Activated naive CD8-positive, alpha-beta T cell treated with anti-CD3 and anti-CD28 coated beads, Interleukin-2, amount 50 U/mL, for 24 hours (primary cell): ENCODE data around the gene PARVB.

Source experiments
- ATAC-seq: fragments of 150-1000 bp; cut with Tn5 transposase; one replicate; pipeline ENCODE4 v1.10.0; 2021
- DNase-seq: peaks from one replicate; pipeline ENCODE4 v3.0.0; 2021
- H3K27ac Mint-ChIP-seq: one replicate; pipeline ENCODE4 v1.8.0; 2021; ENCODE audit warnings: mild to moderate bottlenecking, mixed read lengths
- H3K27me3 Mint-ChIP-seq: one replicate; pipeline ENCODE4 v1.8.0; 2021; ENCODE audit warnings: mixed read lengths
- H3K36me3 Mint-ChIP-seq: one replicate; pipeline ENCODE4 v1.8.0; 2021; ENCODE audit warnings: low read depth, mixed read lengths
- H3K4me1 Mint-ChIP-seq: one replicate; pipeline ENCODE4 v1.8.0; 2021; ENCODE audit warnings: mixed read lengths
- H3K4me3 Mint-ChIP-seq: one replicate; pipeline ENCODE4 v1.8.0; 2021; ENCODE audit warnings: mild to moderate bottlenecking, moderate library complexity, mixed read lengths
- H3K9me3 Mint-ChIP-seq: one replicate; pipeline ENCODE4 v1.8.0; 2021; ENCODE audit warnings: mixed read lengths

The PARVB gene

DNA sequence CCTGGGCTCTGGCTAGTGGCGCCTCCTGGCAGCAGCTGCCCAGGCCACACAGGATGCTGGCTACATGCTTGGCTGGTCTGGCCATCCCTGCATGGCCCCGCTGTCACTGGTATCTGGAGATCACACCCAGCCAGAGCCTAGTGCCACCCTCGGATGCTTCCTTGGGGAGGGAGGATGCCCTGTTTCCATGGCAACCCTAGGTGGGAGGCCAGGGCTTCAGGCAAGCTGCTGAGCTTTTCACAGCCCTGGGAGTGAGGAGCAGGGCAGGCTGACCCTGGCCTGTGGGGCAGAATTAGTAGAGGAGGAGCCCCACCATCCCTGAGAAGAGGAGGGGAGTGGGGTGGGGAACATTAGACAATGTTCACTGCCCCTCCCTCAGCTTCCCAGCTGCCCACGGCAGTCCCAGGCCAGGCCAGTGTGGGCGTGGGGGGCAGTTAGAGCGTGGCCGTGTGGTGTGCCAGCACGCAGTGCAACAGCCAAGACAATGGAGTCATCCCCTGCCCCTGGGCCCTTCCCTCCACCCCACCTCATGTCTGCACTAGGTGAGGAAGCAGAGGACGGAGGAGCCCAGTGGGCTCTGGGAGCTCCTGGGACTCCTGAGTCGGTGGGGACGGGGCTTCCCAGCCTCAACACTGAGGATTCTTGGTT, 50.4 kb downstream of the PARVB start:
- H3K36me3 Mint-ChIP-seq = no peaks in the 10 kb centered on the region
- no peak overlapping the region for H3K27ac Mint-ChIP-seq
- H3K4me1 Mint-ChIP-seq = no peaks in the 10 kb centered on the region
- DNase-seq (no peak), ATAC-seq (no peak)
- no peak overlapping the region for H3K4me3 Mint-ChIP-seq
- H3K9me3 Mint-ChIP-seq = no peaks in the 10 kb centered on the region
- no peaks in the 10 kb centered on the region for H3K27me3 Mint-ChIP-seq

DNA sequence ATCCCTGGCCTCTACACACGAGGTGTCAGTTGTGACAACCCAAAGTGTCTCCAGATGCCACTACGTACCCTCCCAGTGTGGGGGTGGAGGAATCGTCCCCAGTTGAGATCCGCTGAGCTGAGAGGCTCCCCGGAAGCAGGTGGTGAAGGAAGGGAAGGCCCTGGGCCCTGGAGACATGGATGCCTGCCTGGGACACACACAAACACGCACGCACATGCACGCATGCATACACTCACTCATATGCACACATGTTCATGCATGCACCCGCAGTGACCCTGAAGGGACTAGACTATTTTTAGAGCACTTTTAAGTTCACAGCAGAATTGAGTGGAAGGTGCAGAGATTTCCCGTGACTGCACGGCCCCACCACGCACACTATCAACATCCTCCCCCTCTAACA, 50.9 kb downstream of the PARVB start:
- no peak overlapping the region for H3K27ac Mint-ChIP-seq

DNA sequence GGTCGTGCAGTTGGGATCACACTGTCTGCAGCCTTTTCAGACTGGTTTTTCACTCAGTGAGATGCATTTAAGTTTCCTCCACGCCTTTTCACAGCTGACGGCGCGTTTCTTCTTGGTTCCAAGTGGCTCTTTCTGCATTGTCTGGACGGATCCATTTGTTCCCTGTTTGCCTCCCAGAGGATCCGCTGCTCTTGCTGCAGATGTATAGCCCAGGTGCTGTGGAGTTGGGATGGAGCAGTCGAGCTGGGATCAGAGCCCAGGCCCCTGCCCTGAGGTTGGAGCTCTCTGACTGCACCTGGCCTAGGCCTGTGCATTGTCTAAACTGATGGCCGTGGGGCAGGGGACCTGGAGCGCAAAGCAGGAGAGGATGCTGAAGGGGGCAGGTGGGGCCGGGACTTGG, 51.6 kb downstream of the PARVB start:
- Mint-ChIP-seq H3K4me3 (no peak overlapping the region), H3K36me3 (no peaks in the 10 kb centered on the region), H3K27ac (no peak overlapping the region), H3K9me3 (no peaks in the 10 kb centered on the region), H3K27me3 (no peaks in the 10 kb centered on the region), H3K4me1 (no peaks in the 10 kb centered on the region)
- no peak for ATAC-seq
- no peak for DNase-seq

More for the DNA sequence above, 50.9 kb downstream of the PARVB start:
- Mint-ChIP-seq H3K4me3 (no peak overlapping the region), H3K9me3 (no peaks in the 10 kb centered on the region), H3K27me3 (no peaks in the 10 kb centered on the region), H3K4me1 (no peaks in the 10 kb centered on the region), H3K36me3 (no peaks in the 10 kb centered on the region)
- ATAC-seq = no peak
- no peak for DNase-seq

DNA sequence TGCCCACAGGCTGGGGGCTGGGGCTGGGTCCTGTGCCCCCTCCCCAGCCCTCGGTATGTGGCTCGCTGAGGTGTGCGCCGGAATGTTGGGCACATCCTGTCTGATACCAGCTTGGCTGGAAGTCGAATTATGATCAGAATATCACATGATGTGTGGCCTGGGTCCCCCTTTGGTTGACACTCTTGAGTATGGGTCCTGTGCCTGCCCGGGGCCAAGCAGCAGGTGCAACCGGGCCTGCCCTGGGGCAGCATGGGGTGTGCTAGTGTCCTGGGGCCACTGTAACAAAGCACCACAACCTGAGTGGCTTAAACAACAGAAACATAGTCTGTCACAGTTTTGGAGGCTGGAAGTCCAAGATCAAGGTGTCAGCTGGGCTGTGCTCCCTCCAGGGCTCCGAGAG, 52.7 kb downstream of the PARVB start:
- H3K27me3 Mint-ChIP-seq = no peaks in the 10 kb centered on the region
- no peak overlapping the region for H3K27ac Mint-ChIP-seq
- H3K4me1 Mint-ChIP-seq = no peaks in the 10 kb centered on the region

DNA sequence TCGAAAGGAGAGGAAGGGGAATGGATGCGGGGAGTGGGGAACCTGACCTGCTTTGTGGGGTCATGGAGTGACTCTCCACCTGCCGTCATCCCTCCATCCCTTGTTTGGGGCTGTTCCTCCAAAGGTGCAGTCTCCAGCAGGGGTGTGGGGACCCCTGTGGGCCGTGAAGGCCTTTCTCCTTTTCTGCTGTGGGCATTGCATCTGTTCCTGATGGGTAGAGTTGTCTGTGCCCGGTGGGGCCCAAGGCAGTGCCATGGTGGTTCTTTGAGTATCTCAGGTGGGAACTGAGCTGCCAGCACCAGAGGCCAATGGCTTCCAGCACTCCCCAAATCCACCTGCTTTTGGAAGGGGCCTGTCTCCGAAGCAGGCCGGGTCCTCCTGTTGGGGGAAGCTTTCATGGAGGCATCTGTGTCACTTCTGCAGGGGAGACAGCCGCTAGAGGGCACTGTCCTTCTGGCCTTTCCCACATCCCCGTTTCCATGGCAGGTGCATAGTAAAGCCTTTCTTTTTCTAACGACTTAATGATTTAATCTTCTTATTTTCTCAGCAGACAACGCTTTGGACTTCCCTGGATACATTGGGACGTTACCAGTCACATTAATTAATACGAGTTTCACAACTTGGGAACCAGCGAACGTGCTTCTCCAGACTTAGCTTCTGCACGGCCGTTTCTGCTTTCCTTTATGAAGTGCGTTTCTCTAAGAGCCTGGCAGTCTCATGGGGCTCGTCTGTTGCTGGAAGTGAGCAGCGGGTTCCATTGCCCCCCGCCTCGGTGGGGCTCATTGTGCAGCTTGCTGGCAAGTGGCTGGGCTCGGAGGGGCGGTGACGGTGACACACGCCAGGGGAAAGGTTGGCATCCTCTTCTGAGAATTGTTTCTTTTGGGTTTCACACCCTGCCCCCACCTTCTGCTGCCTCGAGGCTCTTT, 57.1 kb downstream of the PARVB start:
- Mint-ChIP-seq H3K27me3 (no peaks in the 10 kb centered on the region), H3K36me3 (peaks cover 6% of the 10 kb centered on the region), H3K9me3 (no peaks in the 10 kb centered on the region), H3K4me1 (no peaks in the 10 kb centered on the region), H3K27ac (no peak overlapping the region), H3K4me3 (no peak overlapping the region)
- DNase-seq (peak; percentile 76), ATAC-seq (peak; percentile 61)

More for the DNA sequence above, 52.7 kb downstream of the PARVB start:
- Mint-ChIP-seq H3K9me3 (no peaks in the 10 kb centered on the region), H3K4me3 (no peak overlapping the region), H3K36me3 (no peaks in the 10 kb centered on the region)
- ATAC-seq (no peak), DNase-seq (no peak)

DNA sequence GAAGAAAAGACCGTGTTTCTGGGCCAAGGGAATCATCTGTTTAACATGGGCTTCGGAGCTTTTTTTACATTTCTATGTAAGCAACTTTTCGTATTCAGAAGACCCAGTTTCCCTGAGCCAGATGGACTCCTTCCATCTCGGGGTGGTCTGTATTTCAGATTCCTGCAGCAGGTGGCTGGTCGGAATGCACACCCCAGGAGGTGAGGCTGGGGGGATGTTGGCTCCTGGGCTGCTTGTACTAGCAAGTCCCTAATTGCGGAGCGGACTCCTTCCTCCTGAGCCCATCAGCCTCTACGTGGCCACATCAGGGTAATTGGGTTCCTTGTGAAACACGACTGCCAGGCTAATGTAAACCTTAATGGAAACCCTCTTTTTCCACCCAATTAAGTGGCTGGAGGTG, 58.7 kb downstream of the PARVB start:
- no peaks in the 10 kb centered on the region for H3K4me1 Mint-ChIP-seq
- no peaks in the 10 kb centered on the region for H3K9me3 Mint-ChIP-seq
- peaks cover 6% of the 10 kb centered on the region for H3K36me3 Mint-ChIP-seq
- no peak overlapping the region for H3K4me3 Mint-ChIP-seq
- ATAC-seq (no peak), DNase-seq (no peak)
- H3K27me3 Mint-ChIP-seq = no peaks in the 10 kb centered on the region
- no peak overlapping the region for H3K27ac Mint-ChIP-seq

DNA sequence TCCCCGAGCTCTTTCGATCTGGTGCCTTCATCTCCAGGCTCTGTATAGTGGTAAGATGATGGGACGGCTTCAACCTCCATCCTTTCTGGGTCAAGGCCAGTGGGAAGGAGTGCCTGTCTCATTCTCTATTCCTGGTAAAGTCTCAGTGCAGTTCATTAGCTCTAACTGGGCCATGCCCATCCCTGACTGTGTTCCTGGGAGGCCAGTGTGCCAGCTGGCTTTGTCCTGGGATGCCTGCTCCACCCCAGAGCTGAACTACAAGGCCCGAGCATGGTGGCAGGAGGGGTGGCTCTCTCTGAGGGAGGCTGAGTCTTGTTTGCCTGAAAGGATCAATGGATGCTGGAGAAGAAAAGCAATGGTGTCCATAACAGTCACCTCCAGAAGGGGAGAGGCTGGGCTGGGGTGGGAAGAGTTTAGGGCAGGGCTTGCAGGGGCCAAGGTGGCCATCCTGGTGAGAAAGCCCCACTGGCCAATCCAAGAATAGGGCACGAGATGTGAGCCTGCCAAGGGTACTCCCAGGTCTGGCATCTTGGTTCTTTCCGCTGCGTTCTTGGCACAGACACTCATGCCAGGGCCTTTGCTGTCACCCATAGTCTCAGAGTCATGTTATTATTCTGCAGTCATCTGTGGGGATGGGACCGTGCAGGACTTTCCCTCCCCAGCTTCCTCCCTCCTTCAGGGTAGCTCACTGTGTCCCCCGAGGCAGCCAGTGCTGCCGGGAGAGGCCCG, 60.1 kb downstream of the PARVB start:
- Mint-ChIP-seq H3K27ac (no peak overlapping the region), H3K27me3 (no peaks in the 10 kb centered on the region), H3K9me3 (no peaks in the 10 kb centered on the region), H3K4me1 (no peaks in the 10 kb centered on the region), H3K36me3 (peaks cover 6% of the 10 kb centered on the region), H3K4me3 (no peak overlapping the region)
- no peak for ATAC-seq
- DNase-seq = no peak

DNA sequence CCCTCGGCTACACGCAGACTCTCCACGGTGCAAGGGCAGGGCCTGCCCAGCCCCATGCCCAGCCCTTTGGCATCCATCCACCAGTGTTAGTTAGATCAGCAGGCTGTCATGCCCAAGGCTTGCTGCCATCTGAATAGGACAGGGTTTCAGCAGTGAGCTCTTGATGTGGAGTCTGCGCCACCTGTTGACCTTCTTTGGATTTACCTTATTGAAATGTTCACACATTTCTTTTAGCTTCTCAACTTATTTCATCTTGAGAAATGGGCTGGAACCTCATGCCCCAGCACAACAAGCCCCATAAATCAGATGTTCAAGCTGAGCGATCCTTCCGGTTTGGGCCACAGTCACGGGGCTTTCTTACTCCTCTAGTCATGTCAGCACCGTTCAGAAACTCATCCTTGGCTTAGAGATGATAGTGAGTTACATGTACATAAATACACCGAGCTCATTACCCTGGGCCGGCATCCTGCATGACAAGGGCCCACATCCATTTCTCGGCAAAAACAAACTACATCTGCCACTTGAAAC, 61.7 kb downstream of the PARVB start:
- Mint-ChIP-seq H3K4me1 (peaks cover 5% of the 10 kb centered on the region), H3K27me3 (no peaks in the 10 kb centered on the region), H3K27ac (no peak overlapping the region), H3K36me3 (peaks cover 6% of the 10 kb centered on the region), H3K9me3 (no peaks in the 10 kb centered on the region), H3K4me3 (no peak overlapping the region)
- DNase-seq (no peak), ATAC-seq (no peak)

DNA sequence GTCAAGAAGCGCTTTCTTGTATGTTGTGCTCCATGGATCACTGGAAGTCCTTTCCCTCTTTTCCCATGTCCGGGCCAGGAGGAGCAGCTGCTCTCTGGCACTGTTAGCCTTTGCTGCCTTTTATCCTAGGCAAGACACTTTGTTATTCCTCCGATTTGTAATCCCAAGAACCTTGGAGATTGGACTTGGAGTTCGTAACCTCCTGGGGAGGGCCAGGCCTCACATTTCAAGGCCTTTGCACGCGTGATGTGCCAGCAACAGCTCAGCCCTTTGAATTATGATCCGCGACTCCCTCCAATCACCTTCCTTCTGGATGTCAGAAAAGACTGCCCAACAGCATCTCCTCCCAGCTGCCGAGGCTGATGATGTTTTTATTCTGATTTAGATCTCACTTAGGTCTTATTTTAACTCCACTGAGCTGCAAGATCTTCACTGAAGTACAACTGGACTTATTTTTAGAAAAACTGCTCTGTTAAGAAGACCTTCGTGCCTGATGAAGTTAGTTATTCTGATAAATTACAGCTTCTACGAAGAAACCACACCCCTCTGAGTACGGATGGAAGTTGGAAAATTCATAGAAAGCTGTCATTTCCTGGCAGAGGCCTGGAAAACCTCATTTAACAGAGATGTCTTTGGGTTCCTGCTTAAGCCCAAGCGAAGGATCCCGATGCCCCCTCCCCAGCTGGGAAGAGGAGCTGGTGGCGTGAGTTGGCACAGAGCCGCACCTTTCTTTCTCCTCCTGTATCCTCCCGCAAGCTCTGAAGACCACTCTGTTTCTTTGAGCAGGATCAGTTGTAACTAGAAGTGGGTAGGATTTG, 62.4 kb downstream of the PARVB start:
- peaks cover 11% of the 10 kb centered on the region for H3K4me1 Mint-ChIP-seq
- no peaks in the 10 kb centered on the region for H3K9me3 Mint-ChIP-seq
- H3K27me3 Mint-ChIP-seq = no peaks in the 10 kb centered on the region
- DNase-seq (no peak), ATAC-seq (no peak)
- no peak overlapping the region for H3K27ac Mint-ChIP-seq
- no peak overlapping the region for H3K4me3 Mint-ChIP-seq
- H3K36me3 Mint-ChIP-seq = peaks cover 6% of the 10 kb centered on the region

DNA sequence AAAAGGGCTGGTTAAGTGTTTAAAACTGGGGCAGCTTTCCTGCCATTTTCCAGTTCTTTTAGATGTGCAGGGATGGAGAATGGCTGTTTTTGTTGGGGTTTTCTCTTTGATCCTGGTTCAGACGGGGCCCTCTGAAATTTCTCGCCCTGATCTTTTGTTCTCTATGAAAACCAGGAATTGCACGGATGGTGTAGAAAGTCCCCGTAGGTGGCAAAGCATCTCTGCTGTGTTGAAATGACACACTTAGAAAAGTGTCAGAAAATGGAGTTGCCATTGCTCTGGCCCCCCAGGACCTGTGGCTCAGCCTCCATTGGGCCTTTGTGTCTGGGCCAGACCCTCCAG, 63.0 kb downstream of the PARVB start:
- no peak overlapping the region for H3K4me3 Mint-ChIP-seq
- no peak for DNase-seq
- H3K4me1 Mint-ChIP-seq = peaks cover 13% of the 10 kb centered on the region
- peaks cover 6% of the 10 kb centered on the region for H3K36me3 Mint-ChIP-seq
- H3K27me3 Mint-ChIP-seq = no peaks in the 10 kb centered on the region
- no peak for ATAC-seq
- H3K27ac Mint-ChIP-seq = no peak overlapping the region
- no peaks in the 10 kb centered on the region for H3K9me3 Mint-ChIP-seq

DNA sequence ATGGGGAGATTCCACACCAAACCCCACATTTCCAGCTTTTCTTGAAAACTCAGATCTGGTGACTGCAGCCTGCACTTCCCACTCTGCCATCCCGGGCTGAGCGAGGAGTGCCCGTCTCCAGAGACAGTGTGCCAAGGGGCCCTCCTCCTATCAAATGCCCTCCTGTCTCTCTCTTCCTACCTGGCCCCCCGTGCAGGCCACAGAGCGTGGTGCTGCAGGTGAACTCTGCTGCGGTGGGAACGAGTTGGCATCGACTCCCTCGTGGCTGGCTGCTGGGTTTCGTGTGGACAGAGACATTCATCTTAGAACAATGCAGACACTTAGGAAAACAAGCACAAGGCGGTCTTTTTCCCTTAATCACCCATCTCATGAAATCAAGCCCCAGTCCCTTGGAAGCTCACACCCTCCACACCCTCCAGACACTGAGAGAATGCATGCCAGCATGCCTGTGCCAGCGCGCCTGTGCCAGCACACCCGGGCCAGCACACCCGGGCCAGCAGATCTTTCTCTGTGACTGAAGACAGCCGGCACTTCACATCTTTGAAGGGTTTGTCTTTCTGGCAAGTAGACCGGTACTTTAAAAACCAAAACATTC, 65.0 kb downstream of the PARVB start:
- no peak for ATAC-seq
- H3K27ac Mint-ChIP-seq = no peak overlapping the region
- peaks cover 5% of the 10 kb centered on the region for H3K36me3 Mint-ChIP-seq
- no peak overlapping the region for H3K4me3 Mint-ChIP-seq
- DNase-seq = no peak
- no peaks in the 10 kb centered on the region for H3K27me3 Mint-ChIP-seq
- no peaks in the 10 kb centered on the region for H3K9me3 Mint-ChIP-seq
- peaks cover 13% of the 10 kb centered on the region for H3K4me1 Mint-ChIP-seq

DNA sequence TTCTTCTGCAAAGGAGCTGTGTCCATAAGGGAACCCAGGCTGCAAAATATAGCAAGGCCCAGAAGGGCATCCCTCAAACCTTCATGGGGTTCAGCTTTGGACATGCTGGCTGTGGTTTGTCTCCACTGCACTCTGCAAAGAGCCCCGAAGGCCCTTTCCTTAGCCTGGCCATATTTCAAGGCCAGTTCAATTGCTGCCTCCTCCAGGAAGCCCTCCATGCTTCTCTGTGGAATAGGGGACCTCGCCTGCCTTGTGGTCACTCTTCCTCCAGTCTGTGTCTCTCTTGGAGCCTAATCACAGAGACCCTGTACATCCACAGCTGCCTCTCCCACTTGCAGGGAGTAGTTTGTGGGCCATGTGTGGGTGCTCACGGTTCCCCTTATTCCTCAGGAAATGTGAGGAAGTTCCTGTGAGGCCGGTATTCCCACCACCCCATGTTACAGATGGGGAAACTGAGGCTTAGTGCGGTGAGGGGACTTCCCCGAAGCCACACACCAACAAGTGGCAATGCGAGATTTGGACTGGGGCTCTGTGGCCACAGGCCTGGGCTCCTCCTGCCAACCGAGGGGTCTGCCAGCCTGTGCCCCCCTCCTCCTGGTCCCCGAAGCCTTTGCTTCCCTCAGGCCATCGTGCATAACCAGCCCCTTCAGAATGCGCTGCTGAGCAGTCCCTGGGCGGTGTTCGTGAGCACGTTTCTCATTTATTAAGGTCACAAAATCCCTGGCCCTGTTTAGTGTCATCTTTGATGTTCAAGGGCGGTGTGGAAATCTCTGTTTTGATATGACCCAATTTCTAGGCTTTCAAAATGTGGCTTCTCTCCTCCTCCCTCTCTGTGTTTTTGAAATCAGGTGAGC, 65.8 kb downstream of the PARVB start:
- no peaks in the 10 kb centered on the region for H3K9me3 Mint-ChIP-seq
- no peak for DNase-seq
- no peaks in the 10 kb centered on the region for H3K36me3 Mint-ChIP-seq
- H3K4me3 Mint-ChIP-seq = no peak overlapping the region
- peaks cover 13% of the 10 kb centered on the region for H3K4me1 Mint-ChIP-seq
- no peak for ATAC-seq
- H3K27me3 Mint-ChIP-seq = no peaks in the 10 kb centered on the region
- H3K27ac Mint-ChIP-seq = no peak overlapping the region

DNA sequence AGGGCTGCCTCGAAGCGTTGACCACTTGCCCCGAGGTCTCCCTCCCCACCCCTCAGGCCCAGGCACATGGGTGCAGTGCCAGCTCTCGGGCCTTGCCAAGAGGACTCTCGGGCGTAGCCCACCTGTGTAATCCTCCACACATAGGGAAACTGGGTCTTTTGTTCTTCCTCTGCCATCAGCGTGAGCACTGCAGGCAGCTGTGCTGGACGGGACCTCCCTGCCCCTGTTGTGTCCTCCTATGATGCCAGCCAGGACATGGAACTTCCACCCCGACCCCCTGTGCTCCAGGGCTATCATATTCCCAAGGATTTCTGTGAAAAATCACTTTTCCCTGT, 66.4 kb downstream of the PARVB start:
- no peaks in the 10 kb centered on the region for H3K36me3 Mint-ChIP-seq
- H3K27ac Mint-ChIP-seq = no peak overlapping the region
- peaks cover 13% of the 10 kb centered on the region for H3K4me1 Mint-ChIP-seq
- H3K9me3 Mint-ChIP-seq = no peaks in the 10 kb centered on the region
- DNase-seq (no peak), ATAC-seq (no peak)
- no peaks in the 10 kb centered on the region for H3K27me3 Mint-ChIP-seq
- no peak overlapping the region for H3K4me3 Mint-ChIP-seq
